ENCODE measurements around the gene KCTD5. TPM values are rescaled to one million over a fixed set of nuclear protein-coding genes. Genes with fewer than 3 reads are reported as not detected.
A peak's percentile ranks its signal among the peaks of the same experiment; 100 is the strongest.
"Not testable (repeated sequence)": the region's sequence is repeated elsewhere in the genome, so short reads cannot be mapped to it uniquely, and the experiment has no call there.

KCTD5 gene, protein sequence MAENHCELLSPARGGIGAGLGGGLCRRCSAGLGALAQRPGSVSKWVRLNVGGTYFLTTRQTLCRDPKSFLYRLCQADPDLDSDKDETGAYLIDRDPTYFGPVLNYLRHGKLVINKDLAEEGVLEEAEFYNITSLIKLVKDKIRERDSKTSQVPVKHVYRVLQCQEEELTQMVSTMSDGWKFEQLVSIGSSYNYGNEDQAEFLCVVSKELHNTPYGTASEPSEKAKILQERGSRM
- total RNA-seq = 40.2 and 66.9 TPM in 2 replicates

DNA sequence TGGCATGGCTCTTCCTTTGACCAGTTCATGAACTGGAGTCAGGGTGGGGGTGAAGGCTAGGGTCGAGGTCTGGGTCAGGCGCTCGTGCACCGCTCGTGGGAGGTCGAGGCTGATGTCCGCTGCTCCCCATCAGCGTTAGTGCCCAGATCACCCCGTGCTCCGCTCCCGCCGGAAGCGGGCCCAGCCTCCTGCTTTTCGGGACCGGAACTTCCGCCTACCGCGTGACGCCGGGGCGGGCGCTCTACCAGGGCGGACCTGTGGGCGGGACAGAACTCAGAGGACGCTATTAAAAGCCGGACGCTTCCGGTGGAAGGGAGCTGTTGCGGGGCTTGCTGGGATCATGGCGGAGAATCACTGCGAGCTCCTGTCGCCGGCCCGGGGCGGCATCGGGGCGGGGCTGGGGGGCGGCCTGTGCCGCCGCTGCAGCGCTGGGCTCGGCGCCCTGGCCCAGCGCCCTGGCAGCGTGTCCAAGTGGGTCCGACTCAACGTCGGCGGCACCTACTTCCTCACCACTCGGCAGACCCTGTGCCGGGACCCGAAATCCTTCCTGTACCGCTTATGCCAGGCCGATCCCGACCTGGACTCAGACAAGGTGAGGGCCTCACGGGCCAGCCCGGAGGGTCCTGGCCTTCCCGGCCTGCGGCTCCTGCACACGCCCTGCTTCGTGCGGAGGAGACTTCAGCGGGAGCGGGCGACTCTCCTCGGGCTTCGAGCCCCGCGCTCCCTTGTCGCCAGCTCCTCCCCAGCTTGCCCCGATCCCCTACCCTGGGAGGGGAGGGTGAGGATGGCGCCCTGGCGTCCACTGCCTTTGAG, at the start of gene KCTD5:
KCTD5 (plus strand) TSS at position 315 of the 813 bp plus-strand sequence; CDS start at position 341, 26 bp downstream.
- DNase-seq (ENCODE audit: extremely low read depth, low read depth, low spot score) = peak; percentile 67

GRCh38 chr16:2639071-2639721, 43.1 kb upstream of the KCTD5 start:
- not testable (repeated sequence) for DNase-seq (ENCODE audit: extremely low read depth, low read depth, low spot score)

- not testable (repeated sequence) for DNase-seq (ENCODE audit: extremely low read depth, low read depth, low spot score)
These were observed 42.6 kb upstream of the KCTD5 start for GRCh38 chr16:2639722-2640072.

DNA sequence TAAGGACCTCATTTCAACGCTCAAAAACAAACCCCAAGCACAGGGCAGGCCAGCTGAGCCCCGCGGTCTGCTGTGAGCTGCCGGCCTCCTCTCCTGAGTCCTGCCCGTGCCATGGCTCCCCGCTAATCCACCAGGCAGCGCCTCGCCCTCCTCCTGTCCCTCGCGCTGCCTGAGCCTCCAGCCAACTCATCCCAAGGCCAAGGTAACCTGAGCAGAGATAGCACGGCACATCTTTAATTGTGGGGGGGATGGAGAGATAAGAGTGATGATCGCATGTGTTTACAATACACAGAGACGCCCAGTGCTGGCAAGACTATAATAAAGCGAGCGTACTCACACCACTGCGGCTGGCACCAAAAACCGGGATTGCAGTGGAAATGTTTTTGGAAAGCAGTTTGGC, 39.8 kb upstream of the KCTD5 start:
- DNase-seq (ENCODE audit: extremely low read depth, low read depth, low spot score) = not testable (repeated sequence)

DNA sequence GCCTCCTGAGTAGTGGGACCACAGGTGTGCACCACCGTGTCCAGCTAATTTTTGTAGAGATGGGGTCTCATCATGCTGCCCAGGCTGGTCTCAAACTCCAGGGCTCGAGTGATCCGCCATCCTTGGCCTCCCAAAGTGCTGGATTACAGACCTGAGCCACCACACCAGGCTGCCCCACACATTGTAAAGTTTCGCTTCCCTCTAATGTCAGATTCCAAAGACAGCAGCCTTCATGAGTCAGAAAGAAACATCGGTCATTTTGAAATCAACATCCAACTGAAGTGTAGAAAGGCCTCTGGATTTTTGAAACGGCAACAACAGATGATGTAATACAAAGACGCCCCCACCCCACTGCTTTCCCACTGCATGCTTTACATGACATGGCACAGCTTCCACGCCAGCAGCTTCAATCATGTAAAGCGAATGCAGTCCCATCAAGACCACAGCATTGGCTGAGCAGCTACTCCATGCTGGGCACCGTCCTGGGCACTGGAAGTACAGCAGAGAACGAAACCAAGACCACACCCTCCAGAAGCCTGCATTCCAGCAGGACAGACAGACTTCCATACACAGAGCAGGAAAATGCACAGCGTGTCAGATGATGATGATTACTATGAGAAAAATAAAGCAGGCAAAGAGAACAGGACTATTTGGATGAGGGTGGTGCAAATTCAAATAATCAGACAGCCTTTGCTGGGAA, 37.4 kb upstream of the KCTD5 start:
- DNase-seq (ENCODE audit: extremely low read depth, low read depth, low spot score) = not testable (repeated sequence)

DNA sequence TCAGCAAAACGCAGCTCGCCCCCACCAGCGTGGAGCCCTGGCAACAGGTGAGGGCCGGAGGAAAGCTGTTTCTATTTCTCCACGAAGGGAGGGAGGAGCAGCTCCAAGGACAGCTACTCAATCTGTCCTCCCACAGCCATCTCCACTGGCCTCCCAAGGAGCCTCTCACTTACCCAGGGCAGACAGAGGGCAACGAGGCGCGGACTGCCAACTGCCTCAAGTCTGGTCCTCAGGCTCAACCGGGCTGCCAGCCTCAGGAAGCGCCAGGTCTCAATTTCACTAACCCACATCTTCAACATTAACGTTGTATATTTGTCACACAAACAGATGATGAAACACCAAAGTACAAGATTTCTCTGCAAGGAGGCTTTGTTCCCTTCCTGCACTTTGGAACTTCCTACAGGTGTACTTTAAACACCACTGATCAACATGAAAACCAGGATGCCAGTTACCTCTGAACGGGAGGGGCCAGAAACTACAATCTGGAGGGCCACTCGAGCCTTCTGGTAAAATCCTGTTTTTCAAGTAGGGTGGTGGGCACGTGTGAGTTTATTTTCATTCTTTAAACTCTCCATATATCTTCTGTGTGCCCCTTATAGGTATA, 31.0 kb upstream of the KCTD5 start:
- not testable (repeated sequence) for DNase-seq (ENCODE audit: extremely low read depth, low read depth, low spot score)

GRCh38 chr16:2653915-2654314, 28.4 kb upstream of the KCTD5 start:
- not testable (repeated sequence) for DNase-seq (ENCODE audit: extremely low read depth, low read depth, low spot score)

GRCh38 chr16:2654949-2655348, 27.4 kb upstream of the KCTD5 start:
- not testable (repeated sequence) for DNase-seq (ENCODE audit: extremely low read depth, low read depth, low spot score)

DNA sequence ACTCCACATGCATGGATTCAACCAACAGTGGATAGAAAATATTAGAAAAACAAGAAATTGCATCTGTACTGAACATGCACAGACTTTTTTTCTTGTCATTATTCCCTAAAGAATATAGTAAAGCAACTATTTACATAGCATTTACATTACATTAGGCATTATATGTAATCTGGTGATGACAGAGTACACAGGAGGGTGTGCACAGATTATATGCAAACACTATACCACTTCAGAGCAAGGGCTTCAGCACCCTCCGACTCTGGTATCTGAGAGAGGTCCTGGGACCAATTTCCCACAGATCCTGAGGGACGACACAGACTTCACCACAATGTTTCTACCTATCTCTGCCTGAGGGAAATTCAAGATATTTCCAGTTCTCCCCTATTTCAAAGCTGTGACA, 25.3 kb upstream of the KCTD5 start:
- no peak for DNase-seq (ENCODE audit: extremely low read depth, low read depth, low spot score)

DNA sequence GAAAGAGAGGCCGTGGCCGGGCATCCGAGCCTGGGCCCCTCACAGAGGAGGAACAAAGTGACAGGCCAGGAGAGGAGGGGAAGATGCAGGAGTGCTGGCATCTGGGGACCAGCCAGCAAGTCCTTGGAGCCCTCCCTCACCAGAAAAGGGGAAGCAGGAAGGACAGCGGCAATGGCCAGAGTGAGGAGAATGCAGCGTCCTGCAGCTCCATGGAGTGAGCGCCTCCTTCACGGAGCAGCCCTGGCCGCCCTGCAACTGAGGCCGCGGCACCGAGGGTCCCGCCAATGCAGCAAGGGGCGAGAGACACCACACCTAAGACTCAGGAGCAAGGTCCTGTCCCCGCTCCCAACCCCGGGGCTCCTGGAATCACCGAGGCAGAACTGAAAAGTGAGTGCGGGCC, 24.5 kb upstream of the KCTD5 start:
- DNase-seq (ENCODE audit: extremely low read depth, low read depth, low spot score) = not testable (repeated sequence)

GRCh38 chr16:2659560-2659959, 22.8 kb upstream of the KCTD5 start:
- DNase-seq (ENCODE audit: extremely low read depth, low read depth, low spot score) = not testable (repeated sequence)

- DNase-seq (ENCODE audit: extremely low read depth, low read depth, low spot score) = not testable (repeated sequence)
These were observed 22.2 kb upstream of the KCTD5 start for GRCh38 chr16:2660014-2660662.

GRCh38 chr16:2660755-2661373, 21.5 kb upstream of the KCTD5 start:
- DNase-seq (ENCODE audit: extremely low read depth, low read depth, low spot score) = not testable (repeated sequence)

GRCh38 chr16:2663553-2664546, 18.5 kb upstream of the KCTD5 start:
- DNase-seq (ENCODE audit: extremely low read depth, low read depth, low spot score) = no peak

- DNase-seq (ENCODE audit: extremely low read depth, low read depth, low spot score) = no peak
These were observed 17.7 kb upstream of the KCTD5 start for GRCh38 chr16:2664574-2664982.

- not testable (repeated sequence) for DNase-seq (ENCODE audit: extremely low read depth, low read depth, low spot score)
These were observed 15.7 kb upstream of the KCTD5 start for GRCh38 chr16:2666671-2667070.

DNA sequence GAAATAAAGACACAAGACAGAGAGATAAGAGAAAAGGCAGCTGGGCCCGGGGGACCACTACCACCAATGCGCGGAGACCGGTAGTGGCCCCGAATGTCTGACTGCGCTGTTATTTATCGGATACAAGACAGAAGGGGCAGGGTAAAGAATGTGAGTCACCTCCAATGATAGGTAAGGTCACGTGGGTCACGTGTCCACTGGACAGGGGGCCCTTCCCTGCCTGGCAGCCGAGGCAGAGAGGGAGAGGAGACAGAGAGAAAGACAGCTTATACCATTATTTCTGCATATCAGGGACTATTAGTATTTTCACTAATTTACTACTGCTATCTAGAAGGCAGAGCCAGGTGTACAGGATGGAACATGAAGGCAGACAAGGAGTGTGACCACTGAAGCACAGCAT, 12.7 kb upstream of the KCTD5 start:
- not testable (repeated sequence) for DNase-seq (ENCODE audit: extremely low read depth, low read depth, low spot score)

DNA sequence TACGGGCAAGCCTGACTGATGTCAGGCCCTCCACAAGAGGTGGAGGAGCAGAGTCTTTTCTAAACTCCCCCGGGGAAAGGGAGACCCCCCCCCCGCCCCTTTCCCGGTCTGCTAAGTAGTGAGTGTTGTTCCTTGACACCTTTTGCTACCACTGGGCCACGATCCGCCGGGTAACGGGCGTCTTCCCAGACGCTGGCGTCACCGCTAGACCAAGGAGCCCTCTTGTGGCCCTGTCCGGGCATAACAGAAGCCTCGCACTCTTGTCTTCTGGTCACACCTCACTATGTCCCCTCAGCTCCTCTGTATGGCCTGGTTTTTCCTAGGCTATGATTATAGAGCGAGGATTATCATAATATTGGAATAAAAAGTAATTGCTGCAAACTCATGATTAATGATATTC, 12.3 kb upstream of the KCTD5 start:
- not testable (repeated sequence) for DNase-seq (ENCODE audit: extremely low read depth, low read depth, low spot score)
